Kidney tubule cell (primary cell): ENCODE measurements around the gene METTL13.

ENCODE experiments used
- DNase-seq: peaks from one replicate; pipeline ENCODE4 v3.0.0-alpha.2; 2018; ENCODE audit warnings: low spot score

Gene METTL13

GRCh38 chr1:171802207-171802606, 20.7 kb downstream of the METTL13 start:
- no peak for DNase-seq

GRCh38 chr1:171803045-171803444, 21.6 kb downstream of the METTL13 start:
- no peak for DNase-seq

GRCh38 chr1:171803461-171804022, 22.1 kb downstream of the METTL13 start:
- no peak for DNase-seq

GRCh38 chr1:171805395-171806115, 24.1 kb downstream of the METTL13 start:
- peak; percentile 18 for DNase-seq

- no peak for DNase-seq
Observed at GRCh38 chr1:171807556-171807955, 26.1 kb downstream of the METTL13 start.

GRCh38 chr1:171809834-171810233, 28.4 kb downstream of the METTL13 start:
- DNase-seq, result no peak

GRCh38 chr1:171811672-171812071, 30.2 kb downstream of the METTL13 start:
- no peak for DNase-seq

- no peak for DNase-seq
Observed at GRCh38 chr1:171814692-171815091, 33.2 kb downstream of the METTL13 start.

- DNase-seq, result no peak
Observed at GRCh38 chr1:171816300-171816901, 34.9 kb downstream of the METTL13 start.

- DNase-seq, result peak; percentile 92
Observed at GRCh38 chr1:171817511-171818265, 36.2 kb downstream of the METTL13 start.

- DNase-seq, result no peak
Observed at GRCh38 chr1:171819946-171820345, 38.5 kb downstream of the METTL13 start.

- no peak for DNase-seq
Observed at GRCh38 chr1:171826973-171827372, 45.5 kb downstream of the METTL13 start.

- no peak for DNase-seq
Observed at GRCh38 chr1:171828794-171829193, 47.3 kb downstream of the METTL13 start.

GRCh38 chr1:171833091-171833825, 51.8 kb downstream of the METTL13 start:
- peak; percentile 49 for DNase-seq

GRCh38 chr1:171834821-171835220, 53.4 kb downstream of the METTL13 start:
- DNase-seq, result no peak

- no peak for DNase-seq
Observed at GRCh38 chr1:171835891-171836290, 54.4 kb downstream of the METTL13 start.

- peak; percentile 84 for DNase-seq
Observed at GRCh38 chr1:171841050-171841910, 59.8 kb downstream of the METTL13 start, which contains the start of gene DNM3. TSS of gene DNM3 (plus strand) at chr1:171841498. CDS start at chr1:171841657, 159 bp downstream.

- DNase-seq, result peak; percentile 3
Observed at GRCh38 chr1:171841931-171842761, 60.7 kb downstream of the METTL13 start.

- DNase-seq, result no peak
Observed at GRCh38 chr1:171844381-171844780, 62.9 kb downstream of the METTL13 start.

GRCh38 chr1:171845998-171846397, 64.5 kb downstream of the METTL13 start:
- no peak for DNase-seq
